Transverse colon (tissue), 4 donors: ENCODE data around the gene IL1R1. TPM values are rescaled to one million over a fixed set of nuclear protein-coding genes. Genes with fewer than 3 reads are reported as not detected.

Source experiments
- DNase-seq: peaks from one replicate; pipeline ENCODE4 v3.0.0-alpha.2; 2019
- H3K27ac ChIP-seq, 4 donors: fragments of 200-600 bp; sonication (generic); 2 replicates each; pipeline ENCODE4 v1.5.1; 2016 to 2018; ENCODE audit warnings: inconsistent platforms in 4 of 4
- H3K27me3 ChIP-seq: fragments of 200-600 bp; sonication (generic); 2 replicates; pipeline ENCODE4 v1.5.1; 2017; ENCODE audit warnings: inconsistent platforms
- H3K36me3 ChIP-seq, 4 donors: fragments of 200-600 bp; sonication (generic); 2 replicates each; pipeline ENCODE4 v1.5.1; 2017 to 2019; ENCODE audit warnings: inconsistent platforms in 4 of 4
- H3K4me1 ChIP-seq, 4 donors: fragments of 200-600 bp; sonication (generic); 2 replicates each; pipeline ENCODE4 v1.5.1; 2017 to 2020; ENCODE audit warnings: inconsistent platforms in 4 of 4
- H3K4me3 ChIP-seq, 4 donors: fragments of 200-600 bp; sonication (generic); 1 replicate in 1 of 4; 2 replicates in 3 of 4; pipeline versions ENCODE4 v1.5.1 to v1.6.1; 2017 to 2019; ENCODE audit warnings: inconsistent platforms in 4 of 4
- H3K9me3 ChIP-seq, 2 donors: fragments of 200-600 bp; sonication (generic); 2 replicates each; pipeline ENCODE4 v1.5.1; 2017 to 2019; ENCODE audit warnings: inconsistent platforms in 2 of 2
- CTCF ChIP-seq, 5 experiments: fragments of 200-600 bp in 3 of 5; fragments of 450-650 bp in 2 of 5; sonication (generic) in 3 of 5; IDR thresholded peaks; 1 replicate in 2 of 5; 2 replicates in 3 of 5; pipeline ENCODE4 v1.5.1; 2016 to 2017; ENCODE audit warnings: antibody characterized with exemption in 5 of 5, inconsistent platforms in 3 of 5, mild to moderate bottlenecking in 2 of 5, moderate library complexity in 1 of 5
- EP300 ChIP-seq: sonication (generic); formaldehyde crosslinking; IDR thresholded peaks from one replicate; pipeline ENCODE4 v1.6.1; 2017; ENCODE audit warnings: antibody characterized with exemption, low read depth
- POLR2A ChIP-seq: fragments of 450-650 bp; IDR thresholded peaks from one replicate; pipeline ENCODE4 v1.6.1; 2016; ENCODE audit warnings: antibody characterized with exemption, mild to moderate bottlenecking, moderate library complexity
- POLR2AphosphoS5 ChIP-seq, 3 donors: sonication (generic); formaldehyde crosslinking; IDR thresholded peaks; one replicate each; pipeline ENCODE4 v1.6.1; 2016; ENCODE audit warnings: antibody characterized with exemption in 3 of 3
- WGBS, 2 donors: methylation state at CpG; one replicate each; pipeline ENCODE4 v1.1.5; 2018; ENCODE audit warnings: low coverage in 1 of 2; 5-methylcytosine and 5-hydroxymethylcytosine counted together
- in situ Hi-C, 4 donors: fragments of 200-750 bp; cut with MboI; loops; one replicate each; pipeline versions ENCODE4 v1.15.0 to v1.15.1; 2017; ENCODE audit warnings: low sequenced_read_pairs in 3 of 4, low pct_ligation_motif_present in 1 of 4, low pct_unique_long_range_greater_than_20kb in 1 of 4
- intact Hi-C: fragments of 100-400 bp; cut with DNase I; formaldehyde crosslinking; loops from one replicate; pipeline ENCODE4 v1.15.1; 2023; ENCODE audit warnings: low total_unique reads
- total RNA-seq, 4 donors: library from RNA; depleted of rRNA; stranded (reverse); fragments of >200 nt; gene quantifications; one replicate each; pipeline ENCODE4 v1.1.0, GENCODE V29; 2016

Gene IL1R1
- total RNA-seq, 4 donors from 2014 or later = 20.2 to 58.0 (median 36.2) TPM

- in situ Hi-C loops = loop anchor here in 3 of 4 donors (10.0 to 25.0 kb wide), 3 partner anchors 129 to 154 kb away; no protein-coding TSS in a partner anchor
- Histone ChIP-seq H3K27me3 (no peaks in the 10 kb centered on the region), H3K27ac (peak overlapping the region; percentile 29 to 36 (median 33)), H3K4me3 (no peak overlapping the region), H3K4me1 (peaks cover 5 to 17% (median 11%) of the 10 kb centered on the region in 4 donors), H3K9me3 (no peaks in the 10 kb centered on the region), H3K36me3 (peaks cover 0 to 12% (median 6%) of the 10 kb centered on the region in 4 donors)
- intact Hi-C loops = no loop called here
- 21 to 29% methylated on average over 4 of the region's 4 CpGs for WGBS, 2 donors
- TF ChIP-seq POLR2AphosphoS5 (IDR thresholded peaks at IDR 0.05) (peak in 2 of 3 donors; percentile 15 to 46), CTCF (IDR thresholded peaks at IDR 0.05) (peak; percentile 44 to 65 (median 59)), EP300 (no peak)
- DNase-seq = peak; percentile 27
These were observed 23.8 kb downstream of the IL1R1 start for GRCh38 chr2:102166189-102166845.

- Histone ChIP-seq H3K4me1 (peaks cover 5 to 12% (median 10%) of the 10 kb centered on the region in 4 donors), H3K27me3 (no peaks in the 10 kb centered on the region), H3K4me3 (no peak overlapping the region), H3K9me3 (no peaks in the 10 kb centered on the region), H3K36me3 (peaks cover 0 to 19% (median 6%) of the 10 kb centered on the region in 4 donors), H3K27ac (no peak overlapping the region)
- no peak for TF ChIP-seq POLR2AphosphoS5 (IDR thresholded peaks at IDR 0.05)
- TF ChIP-seq EP300 = no peak
- no peak for TF ChIP-seq POLR2A
- no peak for TF ChIP-seq CTCF (IDR thresholded peaks at IDR 0.05)
- intact Hi-C loops (no loop called here), in situ Hi-C loops (loop anchor here in 3 of 4 donors (10.0 to 25.0 kb wide), 3 partner anchors 131 to 156 kb away; no protein-coding TSS in a partner anchor)
- WGBS, 2 donors = 92 to 93% methylated on average over 3 to 5 of the region's 5 CpGs
- DNase-seq = no peak
These were observed 25.7 kb downstream of the IL1R1 start for GRCh38 chr2:102168026-102168771.

GRCh38 chr2:102171946-102172345 is 29.4 kb downstream of the IL1R1 start:
- TF ChIP-seq POLR2AphosphoS5 (IDR thresholded peaks at IDR 0.05) = no peak
- TF ChIP-seq EP300 = no peak
- TF ChIP-seq CTCF (IDR thresholded peaks at IDR 0.05) = no peak
- no peak for TF ChIP-seq POLR2A
- H3K36me3 ChIP-seq = peaks cover 0 to 31% (median 8%) of the 10 kb centered on the region in 4 donors
- intact Hi-C loops (no loop called here), in situ Hi-C loops (loop anchor here in 2 of 4 donors (25.0 kb wide), 2 partner anchors 135 to 160 kb away; no protein-coding TSS in a partner anchor)
- H3K4me1 ChIP-seq = no peaks in the 10 kb centered on the region
- no peaks in the 10 kb centered on the region for H3K9me3 ChIP-seq
- no peak for DNase-seq
- WGBS, 2 donors = 87 to 90% methylated on average over 5 of the region's 5 CpGs
- no peak overlapping the region for H3K4me3 ChIP-seq
- no peak overlapping the region for H3K27ac ChIP-seq
- H3K27me3 ChIP-seq = no peaks in the 10 kb centered on the region

- no peak overlapping the region for H3K27ac ChIP-seq
- H3K4me1 ChIP-seq = no peaks in the 10 kb centered on the region
- in situ Hi-C loops (loop anchor here in 2 of 4 donors (25.0 kb wide), 2 partner anchors 135 to 160 kb away; no protein-coding TSS in a partner anchor), intact Hi-C loops (no loop called here)
- no peaks in the 10 kb centered on the region for H3K9me3 ChIP-seq
- 70 to 92% methylated on average over 3 of the region's 3 CpGs for WGBS, 2 donors
- no peak overlapping the region for H3K4me3 ChIP-seq
- no peak for DNase-seq
- peaks cover 0 to 31% (median 8%) of the 10 kb centered on the region in 4 donors for H3K36me3 ChIP-seq
- no peaks in the 10 kb centered on the region for H3K27me3 ChIP-seq
- TF ChIP-seq POLR2AphosphoS5 (IDR thresholded peaks at IDR 0.05) = no peak
- no peak for TF ChIP-seq EP300
- TF ChIP-seq CTCF (IDR thresholded peaks at IDR 0.05) = no peak
These were observed 30.2 kb downstream of the IL1R1 start for GRCh38 chr2:102172745-102173144.
